ENCODE measurements around the gene PARS2. TPM values are rescaled to one million over a fixed set of nuclear protein-coding genes. Genes with fewer than 3 reads are reported as not detected.

Gene PARS2
- total RNA-seq, result 2.8 TPM

GRCh38 chr1:54764133-54764921, at the start of gene PARS2:
TSS of gene PARS2 (minus strand) at chr1:54764523. CDS start at chr1:54759161, 5,362 bp downstream.

GRCh38 chr1:54800899-54801759, 36.8 kb upstream of the PARS2 start, which contains the start of gene TTC22:
TSS of gene TTC22 (minus strand) at chr1:54801323. CDS start at chr1:54801163, 160 bp downstream.

GRCh38 chr1:54715493-54716298, 48.6 kb downstream of the PARS2 start, which contains the start of gene TTC4:
TSS of gene TTC4 (plus strand) at chr1:54715861. CDS start at chr1:54715909, 48 bp downstream.

Other genes with a start within 250 kb of the PARS2 start
- gene ACOT11, start 216.3 kb downstream of the PARS2 start, total RNA-seq, result 7.2 TPM
- not detected for gene FAM151A, start 141.0 kb downstream of the PARS2 start, total RNA-seq
- gene MROH7, start 122.7 kb downstream of the PARS2 start, total RNA-seq, result 2.5 TPM
- gene TTC4, start 48.7 kb downstream of the PARS2 start, total RNA-seq, result 21.6 TPM
- gene TTC22, start 36.8 kb upstream of the PARS2 start, total RNA-seq, result not detected
- 63.2 TPM for gene DHCR24, start 122.7 kb upstream of the PARS2 start, total RNA-seq
- not detected for gene TMEM61, start 216.1 kb upstream of the PARS2 start, total RNA-seq
- not detected for gene BSND, start 234.4 kb upstream of the PARS2 start, total RNA-seq

Measured in parietal lobe (tissue), 1 donor.